Measurements from ENCODE around the gene UNC5B. TPM values are rescaled to one million over a fixed set of nuclear protein-coding genes. Genes with fewer than 3 reads are reported as not detected.

Gene UNC5B
- total and polyA plus RNA-seq, 7 experiments from 2014 or later, result 0.08 TPM; not detected in 5

DNA sequence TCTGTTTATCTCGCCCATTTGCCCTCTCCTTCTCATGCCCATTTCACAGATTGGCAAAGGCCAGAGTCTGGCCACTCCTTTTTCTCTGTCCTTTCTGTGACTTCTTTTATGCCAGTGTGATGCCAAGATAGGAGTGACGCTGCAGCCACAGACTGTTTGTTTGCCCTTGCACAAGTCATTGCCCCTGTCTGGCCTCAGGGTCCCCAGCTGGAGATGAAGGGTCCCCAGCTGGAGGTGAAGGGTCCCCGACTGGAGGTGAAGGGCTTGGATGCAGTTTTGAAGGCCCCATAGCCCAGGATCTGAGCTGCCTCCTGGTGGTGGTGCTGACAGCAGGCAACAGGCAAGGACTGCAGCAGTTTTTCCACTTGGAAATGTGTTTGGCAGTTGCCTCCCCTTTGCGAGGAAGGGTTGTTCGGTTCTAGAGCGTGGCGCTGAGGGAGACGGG is 55.9 kb downstream of the UNC5B start:
- no peak overlapping the region for H3K4me3 Mint-ChIP-seq
- DNase-seq, result no peak
- no peaks in the 10 kb centered on the region for H3K4me1 ChIP-seq (ENCODE audit: control insufficient read depth in 2 of 2, insufficient read depth in 2 of 2, low read length in 2 of 2)
- H3K27me3 Mint-ChIP-seq, result no peaks in the 10 kb centered on the region
- ATAC-seq, result no peak
- ChIA-PET CTCF (no interaction called here), POLR2A (no interaction called here)
- intact Hi-C loops (cut with micrococcal nuclease), result no loop called here
- H3K4me1 Mint-ChIP-seq, result peaks cover 0 to 7% (median 0%) of the 10 kb centered on the region in 7 donors
- no peak overlapping the region for H3K4me3 ChIP-seq (ENCODE audit: low read length)
- no peaks in the 10 kb centered on the region for H3K27me3 ChIP-seq (ENCODE audit: control insufficient read depth in 2 of 2, insufficient read depth in 2 of 2, low read length in 2 of 2)
- no peaks in the 10 kb centered on the region for H3K36me3 Mint-ChIP-seq
- H3K27ac Mint-ChIP-seq, result no peak overlapping the region
- no peak overlapping the region for H3K27ac ChIP-seq (ENCODE audit: low read depth, low read length)
- no peaks in the 10 kb centered on the region for H3K36me3 ChIP-seq (ENCODE audit: control insufficient read depth in 2 of 3, insufficient read depth in 3 of 3, low read length in 3 of 3)
- peaks cover 0 to 1% (median 0%) of the 10 kb centered on the region in 11 donors for H3K9me3 Mint-ChIP-seq
- no peaks in the 10 kb centered on the region for H3K9me3 ChIP-seq (ENCODE audit: control insufficient read depth in 2 of 3, low read length in 3 of 3)

GRCh38 chr10:71268758-71269157 is 56.4 kb downstream of the UNC5B start:
- Histone ChIP-seq H3K36me3 (ENCODE audit: control insufficient read depth in 2 of 3, insufficient read depth in 3 of 3, low read length in 3 of 3) (no peaks in the 10 kb centered on the region), H3K4me3 (ENCODE audit: low read length) (no peak overlapping the region), H3K27me3 (ENCODE audit: control insufficient read depth in 2 of 2, insufficient read depth in 2 of 2, low read length in 2 of 2) (no peaks in the 10 kb centered on the region), H3K9me3 (ENCODE audit: control insufficient read depth in 2 of 3, low read length in 3 of 3) (no peaks in the 10 kb centered on the region), H3K4me1 (ENCODE audit: control insufficient read depth in 2 of 2, insufficient read depth in 2 of 2, low read length in 2 of 2) (no peaks in the 10 kb centered on the region), H3K27ac (ENCODE audit: low read depth, low read length) (no peak overlapping the region)
- DNase-seq (no peak), ATAC-seq (no peak)
- no peaks in the 10 kb centered on the region for H3K27me3 Mint-ChIP-seq
- ChIA-PET CTCF (no interaction called here), POLR2A (no interaction called here)
- H3K4me1 Mint-ChIP-seq, result peaks cover 0 to 7% (median 0%) of the 10 kb centered on the region in 7 donors
- intact Hi-C loops (cut with micrococcal nuclease), result no loop called here
- H3K36me3 Mint-ChIP-seq, result no peaks in the 10 kb centered on the region
- H3K4me3 Mint-ChIP-seq, result no peak overlapping the region
- no peak overlapping the region for H3K27ac Mint-ChIP-seq
- peaks cover 0 to 1% (median 0%) of the 10 kb centered on the region in 11 donors for H3K9me3 Mint-ChIP-seq

DNA sequence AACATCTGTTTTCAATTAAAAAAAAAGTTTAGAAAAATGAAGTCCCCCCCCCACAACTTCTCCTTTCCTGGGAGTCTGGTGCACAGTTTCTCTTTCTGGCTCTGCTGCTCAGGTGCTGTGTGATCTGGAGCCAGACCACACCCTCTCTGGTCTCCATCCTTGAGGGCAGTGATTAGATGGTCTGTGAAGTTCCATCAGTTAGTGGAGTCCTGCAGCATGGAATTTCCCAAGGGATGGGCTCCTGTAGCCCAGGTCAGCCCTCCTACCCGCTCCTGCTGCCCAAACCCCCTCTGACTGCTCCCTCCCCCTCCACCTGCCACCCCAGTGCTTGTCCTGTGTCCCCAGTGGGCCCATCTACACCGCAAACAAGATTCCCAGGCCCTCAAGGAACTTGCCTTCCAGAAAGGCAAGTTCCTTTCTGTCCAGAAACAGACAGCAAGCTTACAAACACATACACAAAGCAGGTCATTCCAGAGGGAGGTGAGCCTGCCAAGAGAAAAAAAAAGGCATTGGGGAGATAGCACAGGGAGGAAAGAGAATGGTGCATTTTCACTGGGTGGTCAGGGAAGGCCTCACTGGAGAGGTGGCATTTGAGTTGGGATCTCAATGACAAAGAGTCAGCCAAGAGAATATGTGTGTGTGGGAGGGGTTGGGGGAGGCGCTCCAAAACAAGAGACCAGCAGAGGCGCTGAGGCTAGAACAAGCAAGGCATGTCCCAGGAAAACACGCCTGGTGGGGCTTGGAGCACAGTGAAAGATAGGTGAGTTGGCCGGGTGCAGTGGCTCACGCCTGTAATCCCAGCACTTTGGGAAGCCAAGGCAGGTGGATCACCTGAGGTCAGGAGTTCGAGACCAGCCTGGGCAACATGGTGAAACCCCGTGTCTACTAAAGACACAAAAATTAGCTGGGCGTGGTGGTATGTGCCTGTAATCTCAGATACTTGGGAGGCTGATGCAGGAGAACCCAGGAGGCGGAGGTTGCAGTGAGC is 57.2 kb downstream of the UNC5B start:
- Histone ChIP-seq H3K36me3 (ENCODE audit: control insufficient read depth in 2 of 3, insufficient read depth in 3 of 3, low read length in 3 of 3) (no peaks in the 10 kb centered on the region), H3K9me3 (ENCODE audit: control insufficient read depth in 2 of 3, low read length in 3 of 3) (no peaks in the 10 kb centered on the region), H3K4me1 (ENCODE audit: control insufficient read depth in 2 of 2, insufficient read depth in 2 of 2, low read length in 2 of 2) (no peaks in the 10 kb centered on the region), H3K4me3 (ENCODE audit: low read length) (no peak overlapping the region), H3K27me3 (ENCODE audit: control insufficient read depth in 2 of 2, insufficient read depth in 2 of 2, low read length in 2 of 2) (no peaks in the 10 kb centered on the region), H3K27ac (ENCODE audit: low read depth, low read length) (no peak overlapping the region)
- H3K27me3 Mint-ChIP-seq, result no peaks in the 10 kb centered on the region
- CTCF ChIA-PET, result no interaction called here
- peak overlapping the region in 1 of 9 donors; percentile 16 for H3K27ac Mint-ChIP-seq
- peaks cover 0 to 7% (median 0%) of the 10 kb centered on the region in 7 donors for H3K4me1 Mint-ChIP-seq
- H3K36me3 Mint-ChIP-seq, result no peaks in the 10 kb centered on the region
- H3K4me3 Mint-ChIP-seq, result no peak overlapping the region
- intact Hi-C loops (cut with micrococcal nuclease), result no loop called here
- ATAC-seq, result no peak
- H3K9me3 Mint-ChIP-seq, result peaks cover 0 to 1% (median 0%) of the 10 kb centered on the region in 11 donors
- no peak for DNase-seq
- POLR2A ChIA-PET, result no interaction called here

DNA sequence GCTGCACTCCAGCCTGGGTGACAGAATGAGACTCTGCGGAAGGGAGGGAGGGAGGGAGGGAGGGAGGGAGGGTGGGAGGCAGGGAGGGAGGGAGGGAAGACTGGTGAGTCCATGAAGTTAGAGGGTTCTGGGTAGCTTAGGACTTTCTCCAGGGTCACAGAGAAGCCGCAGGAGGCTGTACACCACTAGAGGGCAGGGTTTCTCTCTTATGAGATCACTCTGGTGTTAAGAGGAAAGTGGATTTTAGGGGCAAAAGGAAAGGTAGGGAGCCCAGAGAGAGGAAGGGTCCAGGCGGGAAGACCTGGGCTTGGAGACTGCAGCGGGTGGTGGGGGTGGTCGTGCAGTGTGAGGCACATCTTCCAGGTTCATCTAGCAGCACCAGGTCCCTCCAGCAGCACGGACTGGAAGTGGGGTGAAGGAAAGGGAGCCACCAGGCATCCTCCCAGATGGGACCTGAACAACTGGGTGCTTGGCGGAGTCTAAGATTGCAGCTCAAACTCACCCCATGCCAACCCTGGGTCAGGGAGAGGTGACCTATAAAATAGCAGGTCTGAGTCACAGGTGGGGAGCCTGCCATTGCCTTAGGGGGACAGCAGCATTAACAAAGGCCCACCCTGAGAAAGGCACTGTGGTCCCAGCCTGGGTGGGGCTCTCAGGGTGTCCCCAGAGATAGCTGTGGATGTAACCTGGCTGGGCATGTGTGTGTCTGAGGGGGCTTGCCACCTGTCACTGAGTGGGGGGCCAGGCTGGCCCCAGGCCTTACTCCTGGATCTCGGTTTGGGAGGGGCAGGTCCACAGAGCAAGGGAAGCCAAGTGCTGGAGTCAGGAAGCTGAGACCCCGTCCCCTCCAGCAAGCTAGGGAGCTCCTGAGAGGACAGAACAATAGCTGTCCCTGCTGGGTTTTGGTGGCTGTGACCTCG is 58.2 kb downstream of the UNC5B start:
- Mint-ChIP-seq H3K27ac (no peak overlapping the region), H3K36me3 (no peaks in the 10 kb centered on the region), H3K4me1 (peaks cover 0 to 12% (median 6%) of the 10 kb centered on the region in 7 donors), H3K27me3 (no peaks in the 10 kb centered on the region), H3K9me3 (peaks cover 0 to 1% (median 0%) of the 10 kb centered on the region in 11 donors), H3K4me3 (no peak overlapping the region)
- peak in 3 of 9 donors; percentile 5 to 20 (median 11) for DNase-seq
- POLR2A ChIA-PET, result no interaction called here
- no peak overlapping the region for H3K4me3 ChIP-seq (ENCODE audit: low read length)
- no peaks in the 10 kb centered on the region for H3K27me3 ChIP-seq (ENCODE audit: control insufficient read depth in 2 of 2, insufficient read depth in 2 of 2, low read length in 2 of 2)
- peak; percentile 68 for ATAC-seq
- CTCF ChIA-PET, result interaction anchor here (1.0 kb wide), 1 partner anchor 18 kb away, joined by 3 read pairs; no protein-coding TSS in a partner anchor
- H3K9me3 ChIP-seq (ENCODE audit: control insufficient read depth in 2 of 3, low read length in 3 of 3), result no peaks in the 10 kb centered on the region
- no peak overlapping the region for H3K27ac ChIP-seq (ENCODE audit: low read depth, low read length)
- intact Hi-C loops (cut with micrococcal nuclease), result no loop called here
- H3K4me1 ChIP-seq (ENCODE audit: control insufficient read depth in 2 of 2, insufficient read depth in 2 of 2, low read length in 2 of 2), result no peaks in the 10 kb centered on the region
- H3K36me3 ChIP-seq (ENCODE audit: control insufficient read depth in 2 of 3, insufficient read depth in 3 of 3, low read length in 3 of 3), result no peaks in the 10 kb centered on the region

DNA sequence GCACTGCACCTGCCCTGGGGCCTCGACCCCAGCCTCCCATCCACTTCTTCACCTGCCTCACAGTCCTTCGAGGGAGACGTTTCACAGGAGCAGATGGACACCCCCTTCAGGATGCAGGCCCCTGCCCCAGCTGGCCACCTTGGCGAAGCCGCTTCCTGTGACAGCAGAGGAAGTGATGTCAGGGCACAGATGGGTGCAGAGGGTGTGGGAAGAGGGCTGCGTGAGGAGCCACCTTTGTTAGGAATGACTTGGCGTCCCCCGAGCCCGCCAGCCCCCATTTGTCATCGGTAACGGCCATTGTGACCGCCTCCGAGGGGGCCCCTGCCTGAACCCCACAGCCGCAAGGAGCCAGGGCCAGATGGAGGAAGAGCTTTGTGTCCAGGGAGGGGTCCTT is 59.3 kb downstream of the UNC5B start:
- H3K27me3 ChIP-seq (ENCODE audit: control insufficient read depth in 2 of 2, insufficient read depth in 2 of 2, low read length in 2 of 2), result no peaks in the 10 kb centered on the region
- Mint-ChIP-seq H3K36me3 (no peaks in the 10 kb centered on the region), H3K4me1 (peaks cover 0 to 12% (median 6%) of the 10 kb centered on the region in 7 donors), H3K27ac (no peak overlapping the region), H3K9me3 (peaks cover 0 to 1% (median 0%) of the 10 kb centered on the region in 11 donors), H3K27me3 (no peaks in the 10 kb centered on the region), H3K4me3 (no peak overlapping the region)
- no peaks in the 10 kb centered on the region for H3K4me1 ChIP-seq (ENCODE audit: control insufficient read depth in 2 of 2, insufficient read depth in 2 of 2, low read length in 2 of 2)
- POLR2A ChIA-PET, result no interaction called here
- H3K36me3 ChIP-seq (ENCODE audit: control insufficient read depth in 2 of 3, insufficient read depth in 3 of 3, low read length in 3 of 3), result no peaks in the 10 kb centered on the region
- no peak for DNase-seq
- intact Hi-C loops (cut with micrococcal nuclease), result no loop called here
- peak; percentile 5 for ATAC-seq
- no peak overlapping the region for H3K27ac ChIP-seq (ENCODE audit: low read depth, low read length)
- CTCF ChIA-PET, result no interaction called here
- H3K9me3 ChIP-seq (ENCODE audit: control insufficient read depth in 2 of 3, low read length in 3 of 3), result no peaks in the 10 kb centered on the region
- no peak overlapping the region for H3K4me3 ChIP-seq (ENCODE audit: low read length)

- Mint-ChIP-seq H3K36me3 (no peaks in the 10 kb centered on the region), H3K9me3 (peaks cover 0 to 1% (median 0%) of the 10 kb centered on the region in 11 donors), H3K4me3 (no peak overlapping the region), H3K4me1 (peaks cover 0 to 12% (median 6%) of the 10 kb centered on the region in 7 donors), H3K27ac (peak overlapping the region in 1 of 9 donors; percentile 39), H3K27me3 (no peaks in the 10 kb centered on the region)
- H3K27ac ChIP-seq (ENCODE audit: low read depth, low read length), result no peak overlapping the region
- no peaks in the 10 kb centered on the region for H3K36me3 ChIP-seq (ENCODE audit: control insufficient read depth in 2 of 3, insufficient read depth in 3 of 3, low read length in 3 of 3)
- CTCF ChIA-PET, result no interaction called here
- H3K27me3 ChIP-seq (ENCODE audit: control insufficient read depth in 2 of 2, insufficient read depth in 2 of 2, low read length in 2 of 2), result no peaks in the 10 kb centered on the region
- no peaks in the 10 kb centered on the region for H3K4me1 ChIP-seq (ENCODE audit: control insufficient read depth in 2 of 2, insufficient read depth in 2 of 2, low read length in 2 of 2)
- H3K9me3 ChIP-seq (ENCODE audit: control insufficient read depth in 2 of 3, low read length in 3 of 3), result no peaks in the 10 kb centered on the region
- POLR2A ChIA-PET, result no interaction called here
- DNase-seq (no peak), ATAC-seq (no peak)
- intact Hi-C loops (cut with micrococcal nuclease), result no loop called here
- no peak overlapping the region for H3K4me3 ChIP-seq (ENCODE audit: low read length)
These were observed 59.8 kb downstream of the UNC5B start for GRCh38 chr10:71272056-71272771.

All from naive thymus-derived CD4-positive, alpha-beta T cell (primary cell).